ENCODE data around the gene DUSP8.
"Not testable (repeated sequence)": the region's sequence is repeated elsewhere in the genome, so short reads cannot be mapped to it uniquely, and the experiment has no call there.

DUSP8 gene

DNA sequence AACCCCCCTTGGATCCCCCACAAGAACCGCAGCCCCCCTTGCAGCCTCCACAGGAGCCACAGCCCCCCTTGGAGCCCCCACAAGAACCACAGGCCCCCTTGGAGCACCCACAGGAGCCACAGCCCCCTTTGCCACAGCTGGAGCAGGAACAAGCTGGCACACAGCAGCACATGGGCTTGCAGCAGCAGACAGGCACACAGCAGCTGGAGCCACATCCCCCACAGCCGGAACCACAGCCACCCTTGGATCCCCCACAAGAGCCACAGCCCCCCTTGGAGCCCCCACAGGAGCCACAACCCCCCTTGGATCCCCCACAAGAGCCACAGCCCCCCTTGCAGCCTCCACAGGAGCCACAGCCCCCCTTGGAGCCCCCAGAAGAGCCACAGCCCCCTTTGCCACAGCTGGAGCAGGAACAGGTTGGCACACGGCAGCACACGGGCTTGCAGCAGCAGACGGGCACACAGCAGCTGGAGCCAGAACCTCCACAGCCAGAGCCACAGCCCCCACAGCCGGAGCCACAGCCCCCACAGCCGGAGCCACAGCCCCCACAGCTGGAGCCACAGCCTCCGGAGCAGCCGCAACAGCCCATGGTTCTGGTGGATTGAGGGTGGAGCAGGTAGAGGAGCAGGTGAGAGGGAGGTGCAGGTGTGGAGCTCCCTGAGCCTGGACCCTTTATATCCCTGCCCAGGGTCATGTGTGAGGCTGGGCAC, 12.7 kb upstream of the DUSP8 start, which contains the start of gene KRTAP5-1:
Gene KRTAP5-1, minus strand, starts transcription at position 623 of the 710 bp plus-strand sequence. Its CDS starts 34 bp downstream, at position 589.
- DNase-seq, result not testable (repeated sequence)

DNA sequence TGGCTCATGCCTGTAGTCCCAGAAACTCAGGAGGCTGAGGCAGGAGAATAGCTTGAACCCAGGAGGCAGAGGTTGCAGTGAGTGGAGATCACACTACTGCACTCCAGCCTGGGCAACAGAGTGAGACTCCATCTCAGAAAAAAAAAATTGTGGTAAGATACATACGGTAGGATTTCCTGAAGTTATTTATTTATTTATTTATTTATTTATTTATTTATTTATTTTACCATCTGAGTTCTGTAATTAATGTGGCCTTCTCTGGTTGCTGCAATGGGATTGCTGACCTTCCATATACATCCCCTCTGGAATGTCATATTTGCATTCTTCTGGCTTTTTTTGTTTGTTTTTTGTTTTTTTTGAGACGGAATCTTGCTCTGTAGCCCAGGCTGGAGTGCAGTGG, 10.8 kb upstream of the DUSP8 start:
- DNase-seq, result not testable (repeated sequence)

DNA sequence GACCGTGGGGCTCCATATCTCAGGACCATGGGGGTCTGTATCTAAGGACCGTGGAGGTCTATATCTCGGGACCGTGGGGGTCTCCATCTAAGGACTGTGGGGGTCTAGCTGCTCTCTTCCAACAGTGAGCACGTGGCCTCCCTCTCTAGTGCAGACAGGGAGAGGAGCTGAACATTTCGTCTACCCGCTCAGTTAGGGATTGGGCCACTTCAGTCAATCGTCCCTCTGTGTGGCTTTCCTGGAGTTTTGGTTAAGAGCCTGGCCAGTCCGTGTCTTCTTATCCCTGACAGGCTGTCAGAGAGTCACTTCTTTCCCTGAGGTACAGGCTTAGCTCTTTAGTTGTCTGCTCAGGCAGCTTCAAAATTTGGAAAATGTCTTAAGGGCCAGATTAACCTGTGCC, 9.9 kb upstream of the DUSP8 start:
- no peak for DNase-seq

DNA sequence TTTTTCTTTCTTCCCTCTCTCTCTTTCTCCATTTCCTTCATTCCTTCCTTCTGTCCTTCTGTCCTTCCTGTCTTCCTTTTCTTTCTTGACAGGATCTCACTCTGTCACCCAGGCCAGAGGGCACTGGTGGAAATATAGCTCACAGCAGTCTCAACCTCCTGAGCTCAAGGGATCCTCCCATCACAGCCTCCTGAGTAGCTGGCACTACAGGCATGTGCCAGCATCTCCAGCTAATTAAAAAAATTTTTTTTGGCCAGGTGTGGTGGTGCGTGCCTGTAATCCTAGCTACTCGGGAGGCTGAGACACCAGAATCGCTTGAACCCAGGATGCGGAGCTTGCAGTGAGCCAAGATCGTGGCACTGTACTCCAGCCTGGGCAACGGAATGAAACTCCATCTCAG, 4.8 kb upstream of the DUSP8 start:
- no peak for DNase-seq

DNA sequence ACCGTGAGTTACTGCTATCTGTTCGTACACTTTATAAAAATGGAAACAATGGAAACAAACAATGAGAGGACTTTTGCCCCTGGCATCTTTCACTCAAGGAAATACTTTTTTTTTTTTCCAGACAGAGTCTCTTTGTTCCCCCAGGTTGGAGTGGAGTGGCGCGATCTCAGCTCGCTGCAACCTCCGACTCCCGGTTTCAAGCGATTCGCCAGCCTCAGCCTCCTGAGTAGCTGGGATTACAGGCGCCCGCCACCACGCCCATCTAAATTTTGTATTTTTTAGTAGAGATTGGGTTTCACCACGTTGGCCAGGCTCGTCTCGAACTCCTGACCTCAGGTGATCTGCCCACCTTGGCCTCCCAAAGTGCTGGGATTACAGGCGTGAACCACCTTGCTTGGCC, 3.7 kb upstream of the DUSP8 start:
- not testable (repeated sequence) for DNase-seq

DNA sequence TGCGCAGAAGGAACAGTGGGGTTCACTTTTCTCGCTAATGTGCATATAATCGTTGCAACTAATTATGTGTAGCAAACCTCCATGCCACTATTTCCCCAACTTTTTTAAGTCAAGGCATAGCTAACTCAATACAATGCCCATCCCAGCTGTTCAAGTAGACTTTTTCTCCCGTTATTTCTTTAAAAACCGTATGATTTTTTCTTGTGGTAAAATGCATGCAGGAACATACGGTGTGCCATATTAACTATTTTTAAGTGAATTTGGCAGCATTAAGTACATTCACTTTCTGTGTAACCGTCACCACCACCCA, 2.8 kb upstream of the DUSP8 start:
- DNase-seq, result no peak

DNA sequence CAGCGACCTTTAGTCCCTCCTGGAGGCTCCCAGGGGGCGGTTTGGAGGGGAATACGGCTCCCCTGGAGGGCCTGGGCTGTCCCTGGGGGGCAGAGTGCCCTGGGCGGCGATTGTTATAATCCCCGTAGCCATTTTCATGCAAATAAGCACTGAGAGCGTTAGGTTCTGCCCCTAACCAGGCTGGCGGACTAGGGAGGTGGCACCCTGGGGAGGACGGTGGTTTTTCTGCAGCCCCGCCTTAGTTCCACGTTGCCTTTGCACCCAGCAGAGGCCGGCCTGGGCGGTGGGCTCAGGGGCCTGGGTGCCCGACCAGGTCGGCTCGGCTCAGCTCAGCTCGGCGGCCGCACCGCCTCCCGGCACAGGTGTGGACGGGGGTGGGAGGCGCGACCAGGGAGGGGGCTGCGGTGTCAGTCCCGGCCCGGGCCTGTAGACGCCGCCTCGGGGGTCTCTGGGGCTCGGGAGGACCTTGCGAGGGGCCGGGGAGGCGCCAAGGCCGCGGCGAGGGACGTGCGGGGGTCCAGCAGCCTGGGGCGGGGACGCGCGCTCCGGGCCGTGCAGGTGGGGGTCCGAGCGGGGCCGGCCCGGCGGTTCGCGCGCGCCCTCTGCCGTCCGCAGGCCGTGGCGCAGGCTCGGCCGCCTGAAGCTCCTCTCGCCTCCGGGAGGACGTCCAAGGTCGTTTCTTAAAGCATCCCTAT, 2.3 kb upstream of the DUSP8 start:
- peak; percentile 50 for DNase-seq

DNA sequence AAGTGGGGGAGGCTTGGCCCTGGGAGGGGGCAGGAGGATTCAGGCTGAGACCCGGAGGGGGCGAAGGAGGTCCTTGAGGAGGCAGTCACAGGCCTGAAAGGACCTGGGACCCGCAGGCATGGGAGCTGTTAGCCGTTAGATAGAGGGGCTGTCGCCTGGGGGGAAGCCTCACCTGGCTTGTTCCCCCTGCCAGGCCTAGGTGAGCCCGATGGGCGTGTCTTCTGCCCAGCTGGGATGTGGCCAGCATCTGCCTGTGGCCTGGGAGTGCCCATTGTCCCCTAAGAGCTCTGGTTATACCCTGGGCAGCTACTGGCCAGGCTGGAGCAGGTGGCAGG, 1.8 kb upstream of the DUSP8 start:
- peak; percentile 50 for DNase-seq

DNA sequence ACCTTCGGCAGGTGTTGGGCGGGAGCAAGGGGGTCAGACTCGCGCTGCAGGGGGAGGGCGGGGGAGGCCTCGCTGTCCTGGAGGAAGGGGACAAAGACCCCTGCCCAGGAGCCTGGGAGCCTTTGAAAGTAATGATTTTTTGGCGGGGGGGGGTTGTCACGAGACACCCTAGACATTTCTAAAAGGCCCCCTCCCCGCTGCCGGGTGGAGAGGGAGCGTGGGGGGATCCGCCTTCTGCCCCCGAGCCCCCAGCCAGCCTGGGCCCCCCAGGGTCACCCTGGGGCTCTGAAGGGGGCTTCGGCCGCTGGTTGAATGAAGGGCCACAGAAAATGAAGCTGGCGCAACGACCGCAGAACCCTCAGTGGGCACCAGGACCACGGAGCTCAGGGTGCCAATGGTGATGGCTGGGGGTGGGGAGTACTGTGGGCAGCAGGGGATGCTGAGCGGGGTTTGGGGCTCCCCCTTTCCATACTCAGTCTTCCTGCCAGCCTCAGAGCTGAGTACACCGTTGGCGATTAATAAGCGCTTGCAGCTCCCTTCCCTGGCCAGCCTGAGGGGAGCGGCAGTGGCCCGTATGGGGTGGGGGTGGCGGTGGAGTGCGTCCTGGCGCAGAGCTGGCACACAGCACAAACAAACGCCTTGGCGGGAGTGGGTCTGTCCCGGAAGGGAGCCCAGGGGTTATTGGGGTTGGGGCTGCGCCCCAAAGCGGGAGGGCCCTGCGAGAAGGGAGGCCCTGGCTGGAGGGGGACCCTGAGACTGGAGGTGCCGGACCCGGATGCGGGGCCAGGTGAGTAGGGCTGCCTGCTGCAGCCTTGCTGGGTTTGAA, 1.2 kb upstream of the DUSP8 start:
- no peak for DNase-seq

DNA sequence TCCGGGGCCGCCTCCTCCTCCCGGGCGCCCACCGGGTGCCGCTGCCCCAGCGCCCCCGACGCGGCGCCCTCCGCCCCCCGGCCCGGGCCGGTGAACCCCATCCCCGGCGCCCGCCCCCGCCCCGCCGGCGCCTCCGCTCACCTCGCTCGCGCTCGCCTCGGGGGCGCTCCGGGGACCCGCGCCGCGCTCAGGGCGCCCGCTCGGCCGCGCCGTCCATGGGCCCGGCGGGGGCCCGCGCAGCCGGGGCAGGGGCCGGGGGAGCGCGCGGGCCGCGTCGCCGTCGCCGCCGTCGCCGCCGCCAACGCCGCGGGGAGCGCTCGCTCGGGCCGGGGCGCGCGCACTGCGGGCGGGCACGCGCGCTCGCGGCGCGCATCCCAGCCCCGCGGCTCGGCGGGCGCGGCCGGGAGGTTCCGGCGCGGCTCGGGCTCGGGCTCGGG, 293 bp downstream of the DUSP8 start:
- DNase-seq, result no peak

DNA sequence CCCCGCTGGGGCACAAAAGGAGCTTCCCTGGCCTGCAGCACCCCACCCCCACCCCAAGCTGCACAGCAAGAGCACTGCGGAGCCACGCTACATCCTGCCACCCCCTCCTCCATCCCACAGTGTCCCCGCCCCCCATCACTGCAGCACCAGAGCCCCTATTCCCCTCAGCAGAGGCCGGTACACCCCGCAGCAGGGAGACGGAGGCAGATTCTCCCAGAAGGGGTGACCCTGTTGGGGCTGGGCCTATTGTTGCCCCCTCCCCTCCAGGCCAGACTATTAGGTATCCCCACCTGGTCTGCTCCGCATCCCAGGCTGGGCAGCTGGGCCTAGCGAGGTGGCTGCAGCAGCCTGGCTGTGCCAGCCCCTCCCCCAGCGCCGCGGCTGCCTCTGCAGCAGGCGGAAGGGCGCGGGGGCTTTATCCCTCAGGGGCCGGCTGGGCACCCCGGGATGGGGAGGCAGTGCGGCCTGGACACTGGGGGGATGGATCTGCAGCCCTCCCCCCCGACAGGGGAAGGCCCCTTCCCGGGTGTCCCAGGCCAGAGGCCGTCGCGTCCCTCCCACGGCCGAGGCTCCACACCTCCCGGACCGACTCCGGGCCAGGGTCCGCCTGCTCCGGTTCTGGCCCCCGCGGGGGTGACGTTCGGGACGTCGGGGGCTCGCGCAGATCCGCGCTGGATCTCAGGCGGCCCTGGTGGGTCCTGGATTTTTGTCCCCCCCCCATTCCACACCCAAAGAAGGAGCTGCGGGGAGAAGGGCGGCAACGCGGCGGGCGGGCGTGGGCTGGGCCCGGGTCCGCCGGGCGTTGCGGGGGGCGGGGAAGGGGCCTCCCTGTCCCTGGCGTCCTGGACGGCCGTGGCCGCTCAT, 943 bp downstream of the DUSP8 start:
- no peak for DNase-seq

DNA sequence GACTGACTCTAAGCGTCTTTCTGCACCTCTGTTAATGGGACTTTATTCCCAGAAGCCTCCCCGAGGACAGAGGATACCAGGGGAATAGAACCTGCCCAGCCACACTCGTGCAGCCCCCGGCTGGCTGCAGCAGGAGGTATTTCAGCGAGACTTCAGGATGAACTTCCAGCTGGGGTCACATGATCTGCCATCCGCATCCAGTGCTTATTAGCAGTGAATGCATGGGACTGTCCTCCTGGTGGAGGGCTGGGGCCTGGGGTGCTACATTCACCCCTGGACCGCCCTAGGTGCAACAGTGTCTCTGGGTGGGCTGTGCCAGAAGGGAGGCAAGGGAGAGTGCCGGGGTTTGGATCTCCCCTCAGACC, 1.6 kb downstream of the DUSP8 start:
- DNase-seq, result no peak

DNA sequence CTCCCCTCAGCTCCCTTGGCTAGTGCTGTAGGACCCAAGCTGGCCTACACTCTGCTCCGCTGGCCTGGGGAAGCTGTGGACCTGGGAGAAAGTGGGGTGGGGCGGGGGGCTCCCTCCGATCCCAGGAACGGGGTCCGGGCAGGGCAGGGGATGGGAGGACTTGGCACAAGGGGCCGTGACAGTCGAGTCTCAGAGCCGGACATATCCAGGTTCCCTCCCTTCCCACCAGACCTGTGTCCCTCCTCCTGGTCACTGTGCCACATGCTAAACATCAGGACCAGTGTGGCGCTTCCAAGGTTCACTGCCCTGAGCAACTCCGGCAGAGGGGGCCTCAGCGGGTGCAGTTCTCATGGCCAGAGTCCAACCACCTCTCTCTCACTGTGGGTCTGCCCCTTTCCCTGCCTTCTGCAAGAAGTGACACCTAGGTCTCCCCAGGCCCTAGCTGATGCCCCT, 2.0 kb downstream of the DUSP8 start:
- DNase-seq, result no peak

DNA sequence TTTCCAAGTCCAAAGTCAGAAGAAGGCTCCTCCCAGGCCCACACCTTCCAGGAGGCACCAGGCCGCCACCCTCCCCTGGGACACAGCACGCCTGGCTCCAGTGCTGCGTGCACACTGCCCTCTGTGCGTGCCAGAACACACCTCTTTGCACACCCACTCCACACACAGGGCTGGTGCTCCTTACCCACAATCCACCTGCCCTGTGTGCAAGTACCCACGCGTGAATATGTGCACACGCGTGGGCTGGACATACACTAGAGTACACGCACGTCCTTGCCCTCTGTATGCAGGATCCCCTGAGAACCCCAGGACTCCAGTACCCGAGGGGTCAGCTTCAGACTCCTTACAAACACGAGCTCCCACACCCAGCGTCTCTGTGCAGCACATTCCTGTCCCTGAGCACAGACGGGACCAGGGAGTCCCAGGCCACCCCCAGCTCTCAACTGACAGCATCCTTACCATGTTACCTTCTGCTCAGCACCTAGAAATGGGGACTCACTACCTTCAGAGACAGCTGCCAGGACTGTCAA, 2.8 kb downstream of the DUSP8 start:
- DNase-seq, result no peak

DNA sequence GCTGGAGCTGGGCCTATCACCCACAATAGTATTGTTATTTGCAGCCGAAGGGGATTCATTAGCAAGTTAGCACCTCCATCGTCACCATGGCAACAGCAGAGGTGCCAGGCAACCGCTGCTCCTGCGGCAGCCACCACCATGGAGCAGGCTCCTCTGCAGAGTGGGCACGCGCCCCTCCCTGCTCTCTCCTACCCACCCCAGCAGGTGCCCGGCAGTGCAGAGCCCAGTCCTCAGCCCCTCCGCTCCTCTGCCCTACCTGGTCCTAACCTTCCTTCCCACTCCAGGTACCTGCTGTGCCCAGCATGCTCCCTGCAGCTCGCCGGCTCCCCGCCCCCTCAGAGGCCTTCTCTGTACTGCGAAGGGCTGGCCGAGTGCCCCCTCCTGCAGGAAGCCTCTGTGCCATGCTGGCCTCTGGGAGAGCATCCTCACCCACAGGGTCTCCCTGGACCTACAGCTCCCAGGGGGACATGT, 3.6 kb downstream of the DUSP8 start:
- peak; percentile 46 for DNase-seq

DNA sequence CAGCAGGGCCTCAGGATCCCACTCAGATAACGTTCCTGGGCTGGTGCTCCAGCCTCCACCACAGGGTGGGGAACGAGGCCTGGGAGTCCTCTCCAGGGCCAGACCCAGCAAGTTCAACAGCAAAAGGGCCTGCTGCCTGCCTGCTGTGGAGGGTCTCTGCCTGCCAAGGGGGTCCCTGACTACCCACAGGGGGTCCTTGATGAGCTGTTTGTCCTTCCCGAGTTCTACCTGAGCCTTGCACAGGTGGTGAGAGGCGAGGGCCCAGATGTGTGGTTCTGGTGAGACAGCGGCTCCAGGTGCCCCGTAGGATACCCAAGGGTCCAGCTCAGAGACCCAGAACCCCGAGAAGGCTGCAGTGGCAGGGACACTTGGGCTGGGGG, 4.4 kb downstream of the DUSP8 start:
- DNase-seq, result no peak

DNA sequence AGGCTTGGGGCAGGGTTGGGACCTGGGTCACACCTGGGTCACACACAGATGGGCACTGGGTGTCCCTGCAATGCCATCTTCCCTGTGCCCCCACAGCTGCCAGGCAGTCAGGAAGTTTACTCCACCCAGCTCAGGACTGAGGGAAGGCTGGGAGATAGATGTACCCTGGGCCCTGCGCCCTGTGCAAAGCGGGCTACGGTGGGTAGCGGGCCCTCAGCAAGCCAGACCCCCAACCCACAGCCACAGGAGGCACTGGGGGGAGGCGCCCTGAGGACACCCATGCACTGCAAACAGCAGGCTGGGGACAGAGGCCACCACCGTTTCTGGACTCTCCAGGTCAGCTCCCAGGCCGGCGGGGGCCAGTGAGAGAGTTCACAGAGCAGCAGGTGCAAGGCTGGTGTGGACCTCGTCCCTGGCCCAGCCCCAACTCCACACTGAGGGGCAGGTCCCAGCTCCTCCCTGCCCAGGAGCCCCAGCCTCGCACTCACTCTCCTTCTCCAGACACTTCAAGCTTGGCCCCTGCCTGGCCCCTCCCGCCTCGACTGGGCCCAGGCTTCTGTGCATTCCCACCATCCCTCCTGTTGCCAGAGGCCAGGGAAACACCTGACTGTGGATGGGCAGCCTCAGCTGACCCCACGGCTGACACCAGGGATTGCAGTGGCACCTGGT, 4.9 kb downstream of the DUSP8 start:
- DNase-seq, result no peak

DNA sequence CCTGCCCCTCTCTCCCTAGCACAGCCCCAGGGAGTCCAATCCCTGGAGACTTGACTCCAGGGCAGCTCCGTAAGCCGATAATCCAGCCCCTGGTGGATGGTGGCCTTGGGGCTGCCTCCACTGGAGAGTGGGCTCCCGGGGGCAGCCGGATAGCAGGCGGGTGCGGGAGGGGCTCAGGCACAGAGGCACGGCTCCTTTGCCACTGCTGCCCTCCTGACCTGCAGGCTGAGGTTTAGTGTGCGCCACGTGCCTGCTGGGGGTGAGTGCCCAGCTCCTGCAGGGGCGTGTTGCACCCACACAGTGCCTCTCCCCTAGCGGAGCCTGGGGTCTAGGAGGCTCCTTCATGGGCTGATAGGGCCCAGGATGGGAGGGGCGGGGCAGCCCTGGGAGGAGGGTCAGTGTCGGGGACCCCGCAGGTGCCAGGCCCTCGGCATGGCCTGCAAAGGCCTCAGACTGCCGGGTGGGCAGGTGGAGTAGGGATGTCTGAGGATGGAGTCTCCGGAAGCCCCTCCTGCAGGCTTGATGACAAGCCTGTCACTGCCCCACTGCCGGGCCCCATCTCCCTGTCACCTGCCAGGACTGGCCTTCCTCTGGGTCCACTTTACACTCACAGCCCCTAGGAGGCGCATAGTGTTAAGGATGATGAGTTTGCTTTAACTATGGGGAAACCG, 5.6 kb downstream of the DUSP8 start:
- no peak for DNase-seq

DNA sequence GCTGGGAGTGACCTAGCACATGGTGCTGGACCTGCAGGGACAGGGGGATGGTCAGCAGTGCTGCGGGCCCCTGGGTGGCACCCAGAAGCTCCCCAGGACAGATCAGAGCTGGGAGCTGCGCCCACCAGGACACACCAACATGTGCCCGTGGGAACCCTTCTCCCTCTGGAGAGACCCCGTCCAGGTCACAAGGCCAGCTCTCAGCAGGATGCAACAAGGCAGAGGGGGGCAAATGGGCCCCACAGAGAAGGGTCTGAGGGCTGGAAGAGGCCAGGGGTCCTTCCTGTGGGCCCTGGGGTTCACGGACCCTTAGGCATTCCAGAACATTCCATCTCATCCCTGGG, 6.2 kb downstream of the DUSP8 start:
- DNase-seq, result no peak

DNA sequence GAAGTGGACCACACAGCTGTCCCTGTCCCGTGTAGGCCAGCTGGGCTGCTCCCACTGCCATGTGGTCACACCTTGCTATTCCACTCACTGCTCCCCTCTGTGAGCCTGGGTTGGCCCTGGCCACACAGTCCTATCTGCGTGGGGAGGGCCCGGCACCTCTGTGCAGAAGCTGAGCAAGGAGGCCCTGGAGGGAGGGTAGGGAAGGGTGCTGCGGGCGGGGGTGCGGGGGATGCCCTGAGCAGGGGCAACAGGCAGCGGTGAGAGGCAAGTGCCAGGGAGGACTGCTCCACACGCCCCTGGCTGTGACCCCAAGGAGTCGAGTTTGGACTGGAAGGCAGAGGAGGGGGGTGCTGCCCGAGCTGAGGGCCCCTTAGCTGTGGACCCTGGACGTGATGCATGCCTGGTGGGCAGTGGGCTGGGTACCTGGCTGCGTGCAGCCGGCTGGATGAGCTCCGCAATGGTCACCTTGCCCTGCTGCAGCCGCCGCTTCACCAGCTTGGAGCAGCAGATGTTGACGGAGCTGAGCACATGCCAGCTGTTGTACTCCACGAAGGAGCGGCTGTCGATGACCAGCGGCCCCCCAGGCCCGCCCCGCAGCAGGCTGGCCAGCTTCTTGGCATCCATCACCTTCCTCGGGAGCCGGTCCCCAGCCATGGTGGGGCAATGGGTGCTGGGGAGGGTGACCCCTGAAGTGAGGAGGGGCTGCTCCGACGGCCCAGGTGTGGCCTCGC, 6.7 kb downstream of the DUSP8 start:
- DNase-seq, result no peak
